HL-60 (cell line): ENCODE results near the gene KRT6A.

Experiments
- GABPA ChIP-seq: IDR thresholded peaks from 2 replicates; pipeline ENCODE4 v1.6.1; 2012; ENCODE audit warnings: low read depth
- POLR2AphosphoS5 ChIP-seq: IDR thresholded peaks from 2 replicates; pipeline ENCODE4 v1.6.1; 2012; ENCODE audit warnings: low read depth
- SPI1 ChIP-seq: IDR thresholded peaks from 2 replicates; pipeline ENCODE4 v1.6.1; 2012; ENCODE audit warnings: low read depth, mild to moderate bottlenecking, borderline replicate concordance
- TF ChIP-seq, protein P1 (sequence below): IDR thresholded peaks from one replicate; pipeline ENCODE4 v1.5.1; 2011; ENCODE audit warnings: low read length, control low read depth, inconsistent platforms; ENCODE audit not compliant: insufficient read depth
- TF ChIP-seq, protein P2 (sequence below): IDR thresholded peaks from 2 replicates; pipeline ENCODE4 v1.6.1; 2012; ENCODE audit warnings: low read depth; ENCODE audit not compliant: insufficient replicate concordance

- TF ChIP-seq, protein P1, sequence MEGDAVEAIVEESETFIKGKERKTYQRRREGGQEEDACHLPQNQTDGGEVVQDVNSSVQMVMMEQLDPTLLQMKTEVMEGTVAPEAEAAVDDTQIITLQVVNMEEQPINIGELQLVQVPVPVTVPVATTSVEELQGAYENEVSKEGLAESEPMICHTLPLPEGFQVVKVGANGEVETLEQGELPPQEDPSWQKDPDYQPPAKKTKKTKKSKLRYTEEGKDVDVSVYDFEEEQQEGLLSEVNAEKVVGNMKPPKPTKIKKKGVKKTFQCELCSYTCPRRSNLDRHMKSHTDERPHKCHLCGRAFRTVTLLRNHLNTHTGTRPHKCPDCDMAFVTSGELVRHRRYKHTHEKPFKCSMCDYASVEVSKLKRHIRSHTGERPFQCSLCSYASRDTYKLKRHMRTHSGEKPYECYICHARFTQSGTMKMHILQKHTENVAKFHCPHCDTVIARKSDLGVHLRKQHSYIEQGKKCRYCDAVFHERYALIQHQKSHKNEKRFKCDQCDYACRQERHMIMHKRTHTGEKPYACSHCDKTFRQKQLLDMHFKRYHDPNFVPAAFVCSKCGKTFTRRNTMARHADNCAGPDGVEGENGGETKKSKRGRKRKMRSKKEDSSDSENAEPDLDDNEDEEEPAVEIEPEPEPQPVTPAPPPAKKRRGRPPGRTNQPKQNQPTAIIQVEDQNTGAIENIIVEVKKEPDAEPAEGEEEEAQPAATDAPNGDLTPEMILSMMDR = no peak
- TF ChIP-seq POLR2AphosphoS5 = no peak
- TF ChIP-seq, protein P2, sequence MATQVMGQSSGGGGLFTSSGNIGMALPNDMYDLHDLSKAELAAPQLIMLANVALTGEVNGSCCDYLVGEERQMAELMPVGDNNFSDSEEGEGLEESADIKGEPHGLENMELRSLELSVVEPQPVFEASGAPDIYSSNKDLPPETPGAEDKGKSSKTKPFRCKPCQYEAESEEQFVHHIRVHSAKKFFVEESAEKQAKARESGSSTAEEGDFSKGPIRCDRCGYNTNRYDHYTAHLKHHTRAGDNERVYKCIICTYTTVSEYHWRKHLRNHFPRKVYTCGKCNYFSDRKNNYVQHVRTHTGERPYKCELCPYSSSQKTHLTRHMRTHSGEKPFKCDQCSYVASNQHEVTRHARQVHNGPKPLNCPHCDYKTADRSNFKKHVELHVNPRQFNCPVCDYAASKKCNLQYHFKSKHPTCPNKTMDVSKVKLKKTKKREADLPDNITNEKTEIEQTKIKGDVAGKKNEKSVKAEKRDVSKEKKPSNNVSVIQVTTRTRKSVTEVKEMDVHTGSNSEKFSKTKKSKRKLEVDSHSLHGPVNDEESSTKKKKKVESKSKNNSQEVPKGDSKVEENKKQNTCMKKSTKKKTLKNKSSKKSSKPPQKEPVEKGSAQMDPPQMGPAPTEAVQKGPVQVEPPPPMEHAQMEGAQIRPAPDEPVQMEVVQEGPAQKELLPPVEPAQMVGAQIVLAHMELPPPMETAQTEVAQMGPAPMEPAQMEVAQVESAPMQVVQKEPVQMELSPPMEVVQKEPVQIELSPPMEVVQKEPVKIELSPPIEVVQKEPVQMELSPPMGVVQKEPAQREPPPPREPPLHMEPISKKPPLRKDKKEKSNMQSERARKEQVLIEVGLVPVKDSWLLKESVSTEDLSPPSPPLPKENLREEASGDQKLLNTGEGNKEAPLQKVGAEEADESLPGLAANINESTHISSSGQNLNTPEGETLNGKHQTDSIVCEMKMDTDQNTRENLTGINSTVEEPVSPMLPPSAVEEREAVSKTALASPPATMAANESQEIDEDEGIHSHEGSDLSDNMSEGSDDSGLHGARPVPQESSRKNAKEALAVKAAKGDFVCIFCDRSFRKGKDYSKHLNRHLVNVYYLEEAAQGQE = no peak
- TF ChIP-seq SPI1 = no peak
- TF ChIP-seq GABPA = no peak
Measured at GRCh38 chr12:52439845-52440244, 53.2 kb downstream of the KRT6A start.
